ENCODE results near the gene TAS2R30.

TAS2R30 gene

GRCh38 chr12:11171145-11171968 lies 36.9 kb upstream of the TAS2R30 start, which contains the start of gene SMIM10L1:
Gene SMIM10L1, plus strand, starts transcription at chr12:11171194. Its CDS starts 163 bp downstream, at chr12:11171357.
- TF ChIP-seq ZFX (IDR thresholded peaks at IDR 0.05; ENCODE audit: borderline replicate concordance) (no peak), CTCF (IDR thresholded peaks at IDR 0.05) (peak; percentile 27; the same call in 1 of the 2 replicates)
- H3K27ac ChIP-seq = peak within 1 kb of the TSS; percentile 95

GRCh38 chr12:11170810-11171144 lies 36.3 kb upstream of the TAS2R30 start:
- peak overlapping the region; percentile 95 for H3K27ac ChIP-seq
- TF ChIP-seq ZFX (IDR thresholded peaks at IDR 0.05; ENCODE audit: borderline replicate concordance) = no peak
- no peak for TF ChIP-seq CTCF (IDR thresholded peaks at IDR 0.05)

GRCh38 chr12:11166300-11166699 lies 31.9 kb upstream of the TAS2R30 start:
- no peak overlapping the region for H3K27ac ChIP-seq
- no peak for TF ChIP-seq ZFX (IDR thresholded peaks at IDR 0.05; ENCODE audit: borderline replicate concordance)
- TF ChIP-seq CTCF (IDR thresholded peaks at IDR 0.05) = no peak

- TF ChIP-seq CTCF (IDR thresholded peaks at IDR 0.05) = no peak
- no peak for TF ChIP-seq ZFX (IDR thresholded peaks at IDR 0.05; ENCODE audit: borderline replicate concordance)
- H3K27ac ChIP-seq = no peak overlapping the region
Measured at GRCh38 chr12:11164384-11164783, 29.9 kb upstream of the TAS2R30 start.

- TF ChIP-seq ZFX (IDR thresholded peaks at IDR 0.05; ENCODE audit: borderline replicate concordance) = no peak
- TF ChIP-seq CTCF (IDR thresholded peaks at IDR 0.05) = no peak
- no peak overlapping the region for H3K27ac ChIP-seq
Measured at GRCh38 chr12:11162502-11162901, 28.1 kb upstream of the TAS2R30 start.

- TF ChIP-seq ZFX (IDR thresholded peaks at IDR 0.05; ENCODE audit: borderline replicate concordance) = no peak
- TF ChIP-seq CTCF (IDR thresholded peaks at IDR 0.05) = no peak
- no peak overlapping the region for H3K27ac ChIP-seq
Measured at GRCh38 chr12:11158885-11159444, 24.5 kb upstream of the TAS2R30 start.

- no peak for TF ChIP-seq ZFX (IDR thresholded peaks at IDR 0.05; ENCODE audit: borderline replicate concordance)
- no peak overlapping the region for H3K27ac ChIP-seq
Measured at GRCh38 chr12:11154400-11154925, 20.0 kb upstream of the TAS2R30 start.

Measured in 22Rv1 (cell line).